HG02885 (cell line): ENCODE results near the gene MAP1S.
"Not testable (repeated sequence)": the region's sequence is repeated elsewhere in the genome, so short reads cannot be mapped to it uniquely, and the experiment has no call there.

ENCODE experiments used
- ATAC-seq: cut with Tn5 transposase; IDR thresholded peaks from one replicate; pipeline ENCODE4 v1.9.1; 2021; ENCODE audit warnings: mild to moderate bottlenecking; ENCODE audit not compliant: unreplicated experiment, poor library complexity

The MAP1S gene

GRCh38 chr19:17758515-17758914 lies 39.2 kb downstream of the MAP1S start:
- no peak for ATAC-seq

GRCh38 chr19:17761148-17761547 lies 41.9 kb downstream of the MAP1S start:
- ATAC-seq: no peak

- ATAC-seq: no peak
Measured at GRCh38 chr19:17762505-17763229, 43.4 kb downstream of the MAP1S start.

- ATAC-seq: no peak
Measured at GRCh38 chr19:17764348-17764747, 45.1 kb downstream of the MAP1S start.

GRCh38 chr19:17765069-17765618 lies 45.9 kb downstream of the MAP1S start:
- no peak for ATAC-seq

- no peak for ATAC-seq
Measured at GRCh38 chr19:17766543-17767131, 47.4 kb downstream of the MAP1S start.

- ATAC-seq: no peak
Measured at GRCh38 chr19:17767559-17767958, 48.3 kb downstream of the MAP1S start.

- no peak for ATAC-seq
Measured at GRCh38 chr19:17770613-17771012, 51.3 kb downstream of the MAP1S start.

- no peak for ATAC-seq
Measured at GRCh38 chr19:17772172-17772571, 52.9 kb downstream of the MAP1S start.

GRCh38 chr19:17775245-17775927 lies 56.1 kb downstream of the MAP1S start:
- ATAC-seq: no peak

GRCh38 chr19:17775991-17776803 lies 56.9 kb downstream of the MAP1S start:
- peak; percentile 69 for ATAC-seq

GRCh38 chr19:17777840-17778239 lies 58.6 kb downstream of the MAP1S start:
- not testable (repeated sequence) for ATAC-seq

GRCh38 chr19:17778251-17778967 lies 59.1 kb downstream of the MAP1S start:
- ATAC-seq: no peak

GRCh38 chr19:17778968-17779929 lies 60.0 kb downstream of the MAP1S start:
- ATAC-seq: no peak

GRCh38 chr19:17780781-17781180 lies 61.5 kb downstream of the MAP1S start:
- no peak for ATAC-seq

- not testable (repeated sequence) for ATAC-seq
Measured at GRCh38 chr19:17783721-17784120, 64.4 kb downstream of the MAP1S start.
